Umbilical cord (tissue), 2 donors: Measurements from ENCODE around the gene EEF2. TPM values are rescaled to one million over a fixed set of nuclear protein-coding genes. Genes with fewer than 3 reads are reported as not detected.

ENCODE experiments used
- DNase-seq: peaks from one replicate; pipeline ENCODE4 v3.0.0-alpha.2; 2015; ENCODE audit warnings: low spot score
- total RNA-seq: library from RNA; depleted of rRNA; stranded (reverse); fragments of >200 nt; gene quantifications from one replicate; pipeline ENCODE4 v1.2.3, GENCODE V29; 2014; ENCODE audit warnings: low replicate concordance; ENCODE audit not compliant: insufficient read depth

Gene EEF2
- total RNA-seq, 1 donor from 2014 or later, result 2,474 TPM

DNA sequence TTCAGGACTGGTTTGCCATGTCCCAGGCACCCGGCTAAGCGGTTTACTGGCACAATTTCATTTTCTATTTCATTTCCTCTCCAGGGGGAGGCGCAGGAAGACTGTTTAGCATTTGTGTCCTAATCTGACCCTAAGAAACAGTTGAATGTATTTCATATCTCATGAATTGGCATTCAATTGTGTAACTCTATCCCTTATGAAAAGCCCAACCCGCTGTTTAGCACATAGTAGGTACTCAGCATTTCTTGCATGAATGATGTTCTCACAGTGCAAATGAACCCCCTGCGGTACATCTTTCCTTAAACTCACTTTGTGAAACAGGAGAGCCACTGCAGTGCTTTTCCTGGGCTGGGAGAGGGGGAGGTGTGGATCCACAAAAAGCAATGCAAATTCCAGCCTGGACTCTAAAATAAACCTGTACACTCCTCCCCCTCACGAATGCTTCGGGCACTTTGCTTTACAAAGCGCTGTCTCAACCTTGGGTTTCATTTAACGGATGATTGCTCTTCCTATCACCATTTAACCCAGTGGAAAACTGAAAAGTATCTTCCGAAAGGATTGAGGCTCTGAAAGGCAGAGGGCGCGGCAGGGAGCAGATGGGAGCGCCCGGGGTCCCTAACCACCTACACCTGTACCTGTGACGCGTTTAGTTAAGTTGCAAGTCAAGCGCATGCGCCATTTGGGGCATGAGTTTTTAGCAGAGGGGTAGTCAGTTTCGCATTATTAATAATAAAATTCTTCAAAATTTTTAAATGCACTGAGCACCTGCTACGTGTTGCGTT lies 1.2 kb upstream of the EEF2 start:
- peak; percentile 85 for DNase-seq

DNA sequence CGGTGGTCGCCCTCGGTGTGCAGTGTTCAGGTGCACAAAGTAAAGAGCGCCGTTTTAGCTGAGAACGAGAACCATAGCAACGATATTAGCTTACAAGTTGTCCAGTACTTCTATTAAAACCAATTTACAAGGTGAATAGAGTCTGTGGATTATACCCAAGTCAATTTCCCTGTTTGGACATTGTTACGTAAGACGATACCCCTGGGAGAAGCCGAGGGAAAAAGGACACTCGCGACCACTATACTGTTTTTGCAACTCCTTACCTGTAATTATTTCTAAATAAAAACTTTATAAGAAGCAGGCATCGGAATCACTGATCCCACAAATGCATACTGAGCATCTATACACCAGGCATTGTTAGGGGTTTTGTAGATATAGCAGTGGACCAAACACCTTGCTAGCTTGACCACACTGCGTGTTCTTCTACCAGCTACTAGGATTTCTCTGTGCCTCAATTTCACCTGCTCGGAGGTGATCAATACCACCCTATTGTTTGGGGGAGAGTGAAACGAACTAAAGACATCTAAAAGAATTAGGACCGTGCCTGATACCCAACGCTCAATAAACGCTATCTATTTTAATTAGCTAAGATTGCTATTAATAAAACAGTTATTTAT lies 488 bp upstream of the EEF2 start:
- no peak for DNase-seq

- DNase-seq, result no peak
These were observed 717 bp downstream of the EEF2 start for GRCh38 chr19:3984584-3984907.

- no peak for DNase-seq
These were observed 1.2 kb downstream of the EEF2 start for GRCh38 chr19:3983936-3984583.

GRCh38 chr19:3983542-3983914 lies 1.7 kb downstream of the EEF2 start:
- DNase-seq, result no peak

DNA sequence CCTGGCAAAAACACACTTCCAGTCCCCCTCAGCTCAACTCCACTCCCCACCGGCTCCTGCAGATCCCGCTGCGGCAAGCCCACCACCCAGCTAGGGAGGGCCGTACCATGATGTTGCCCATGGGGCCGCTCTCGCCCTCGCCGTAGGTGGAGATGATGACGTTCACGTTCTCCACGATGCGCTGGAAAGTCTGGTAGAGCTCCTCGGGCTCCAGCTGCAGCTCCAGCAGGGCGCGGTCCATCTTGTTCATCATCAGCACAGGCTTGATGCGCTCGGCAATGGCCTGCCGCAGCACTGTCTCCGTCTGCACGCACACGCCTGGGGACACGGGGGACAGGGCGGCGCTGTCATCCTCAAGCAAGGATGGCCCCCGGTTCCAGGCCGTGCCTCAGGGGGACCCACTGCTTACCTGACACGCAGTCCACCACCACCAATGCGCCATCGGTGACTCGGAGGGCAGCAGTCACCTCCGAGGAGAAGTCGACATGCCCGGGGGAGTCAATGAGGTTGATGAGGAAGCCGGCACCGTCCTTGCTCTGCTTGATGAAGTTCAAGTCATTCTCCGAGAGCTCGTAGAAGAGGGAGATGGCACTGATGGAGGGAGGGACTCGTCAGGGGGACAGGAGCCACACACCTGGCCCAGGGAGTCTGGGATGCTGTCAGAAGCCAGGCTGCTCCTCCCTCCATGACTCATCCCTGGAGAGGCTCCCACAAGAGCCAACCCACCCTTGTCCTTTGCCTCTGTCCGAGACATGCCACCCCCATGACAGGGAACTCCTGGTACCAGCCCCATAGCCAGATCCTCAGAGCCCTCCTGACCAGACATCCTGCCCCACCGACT lies 2.3 kb downstream of the EEF2 start:
- no peak for DNase-seq

DNA sequence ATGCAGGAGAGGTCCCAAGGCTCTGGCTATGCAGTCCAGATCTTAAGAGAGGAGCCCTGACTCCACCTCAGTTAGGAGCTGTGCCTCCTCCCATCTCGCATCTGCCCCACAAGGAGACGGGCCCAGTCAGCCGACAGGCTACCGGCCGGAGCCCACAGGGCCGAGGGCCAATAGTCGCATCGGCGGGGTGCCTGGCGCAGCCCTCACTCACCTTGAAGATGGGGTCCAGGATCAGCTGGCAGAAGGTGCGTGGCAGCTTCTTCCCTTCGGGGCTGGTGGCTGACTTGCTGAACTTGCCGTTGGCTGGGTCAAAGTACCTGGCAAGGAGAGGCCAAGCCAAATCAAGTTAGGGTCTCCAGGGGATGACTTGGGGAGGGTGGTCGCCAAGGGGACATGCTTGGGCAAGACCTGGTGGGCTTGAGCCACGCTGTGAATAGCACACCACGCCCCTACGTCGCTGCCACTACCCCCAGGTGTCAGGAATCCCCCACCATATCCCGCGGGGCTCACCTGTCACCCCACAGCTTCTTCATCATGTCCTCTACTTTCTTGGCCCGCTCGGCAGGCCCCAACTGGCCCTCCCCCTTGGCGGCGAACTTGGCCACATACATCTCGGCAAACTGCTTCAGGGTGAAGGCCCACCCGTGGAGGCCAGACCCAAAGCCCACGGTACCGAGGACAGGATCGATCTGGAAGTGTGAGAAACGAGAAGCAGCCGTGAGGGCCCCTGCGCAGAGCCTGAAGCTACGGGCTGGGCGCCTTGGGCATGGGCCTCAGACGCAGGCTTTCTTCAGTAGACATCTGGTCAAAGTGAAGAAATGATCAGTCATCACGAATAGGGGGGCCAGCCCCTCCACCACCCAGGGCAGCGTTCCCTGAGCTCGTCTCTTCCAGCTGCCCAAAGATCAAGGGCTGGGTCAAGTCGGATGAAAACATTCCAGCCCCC lies 3.3 kb downstream of the EEF2 start:
- no peak for DNase-seq

- no peak for DNase-seq
These were observed 3.9 kb downstream of the EEF2 start for GRCh38 chr19:3981373-3981735.

GRCh38 chr19:3980353-3981251 lies 4.7 kb downstream of the EEF2 start:
- no peak for DNase-seq

GRCh38 chr19:3979674-3980352 lies 5.5 kb downstream of the EEF2 start:
- DNase-seq, result no peak

- no peak for DNase-seq
These were observed 6.0 kb downstream of the EEF2 start for GRCh38 chr19:3979289-3979673.

DNA sequence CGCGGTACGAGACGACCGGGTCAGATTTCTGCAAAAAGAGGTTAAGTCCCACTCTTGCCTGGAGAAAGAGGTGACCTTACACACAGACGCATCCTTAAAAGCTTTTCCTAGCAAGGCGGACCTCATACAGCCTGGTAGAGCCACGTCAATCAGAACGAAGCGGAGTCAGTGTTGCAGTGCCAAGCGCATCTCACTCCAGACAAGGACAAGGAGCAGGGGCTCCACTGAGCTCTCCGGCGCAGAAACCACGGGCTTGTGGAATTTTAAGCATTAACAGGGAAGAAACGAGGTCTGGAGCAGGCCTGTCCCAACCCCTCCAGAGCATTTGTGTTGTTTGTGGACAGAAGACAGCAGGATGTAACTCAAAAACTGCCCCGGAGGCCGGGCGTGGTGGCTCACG lies 7.1 kb downstream of the EEF2 start:
- no peak for DNase-seq

DNA sequence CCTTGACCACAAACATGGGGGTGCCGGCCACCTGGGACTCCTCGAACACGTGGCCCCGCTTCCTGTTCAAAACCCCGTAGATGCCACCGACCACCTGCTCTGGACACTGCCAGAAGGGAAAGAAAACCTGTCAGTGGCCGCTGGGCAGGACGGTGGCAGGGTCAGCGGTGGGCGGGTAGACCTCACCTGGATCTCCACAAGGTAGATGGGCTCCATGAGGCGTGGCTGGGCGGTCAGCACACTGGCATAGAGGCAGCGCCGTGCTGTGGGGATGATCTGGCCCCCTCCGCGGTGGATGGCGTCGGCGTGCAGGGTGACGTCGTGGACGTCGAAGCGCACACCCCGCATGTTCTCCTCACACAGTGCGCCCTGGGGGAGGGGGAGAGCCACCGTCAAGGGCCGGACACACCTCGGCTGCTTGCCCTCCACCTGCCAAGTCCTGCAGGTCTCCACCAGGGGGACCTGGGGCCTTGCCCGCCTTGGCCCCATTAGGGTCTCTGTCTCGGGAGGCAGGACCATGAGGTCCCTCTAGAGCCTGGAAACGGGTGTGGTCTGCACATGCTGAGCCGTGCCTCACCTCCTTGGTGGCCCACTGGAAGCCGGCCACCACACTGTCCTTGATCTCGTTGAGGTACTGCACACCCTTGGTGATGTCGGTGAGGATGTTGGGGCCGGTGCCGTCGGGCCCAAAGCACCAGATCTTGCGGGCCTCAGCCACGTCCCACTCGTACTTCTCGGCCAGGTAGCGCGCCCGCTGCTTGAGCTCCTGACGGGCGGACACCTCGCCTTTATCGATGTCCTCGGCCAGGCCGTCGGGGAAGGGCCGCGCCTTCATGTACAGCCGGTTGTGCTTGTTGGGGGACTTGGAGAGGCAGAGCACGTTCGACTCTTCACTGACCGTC lies 7.8 kb downstream of the EEF2 start:
- no peak for DNase-seq

DNA sequence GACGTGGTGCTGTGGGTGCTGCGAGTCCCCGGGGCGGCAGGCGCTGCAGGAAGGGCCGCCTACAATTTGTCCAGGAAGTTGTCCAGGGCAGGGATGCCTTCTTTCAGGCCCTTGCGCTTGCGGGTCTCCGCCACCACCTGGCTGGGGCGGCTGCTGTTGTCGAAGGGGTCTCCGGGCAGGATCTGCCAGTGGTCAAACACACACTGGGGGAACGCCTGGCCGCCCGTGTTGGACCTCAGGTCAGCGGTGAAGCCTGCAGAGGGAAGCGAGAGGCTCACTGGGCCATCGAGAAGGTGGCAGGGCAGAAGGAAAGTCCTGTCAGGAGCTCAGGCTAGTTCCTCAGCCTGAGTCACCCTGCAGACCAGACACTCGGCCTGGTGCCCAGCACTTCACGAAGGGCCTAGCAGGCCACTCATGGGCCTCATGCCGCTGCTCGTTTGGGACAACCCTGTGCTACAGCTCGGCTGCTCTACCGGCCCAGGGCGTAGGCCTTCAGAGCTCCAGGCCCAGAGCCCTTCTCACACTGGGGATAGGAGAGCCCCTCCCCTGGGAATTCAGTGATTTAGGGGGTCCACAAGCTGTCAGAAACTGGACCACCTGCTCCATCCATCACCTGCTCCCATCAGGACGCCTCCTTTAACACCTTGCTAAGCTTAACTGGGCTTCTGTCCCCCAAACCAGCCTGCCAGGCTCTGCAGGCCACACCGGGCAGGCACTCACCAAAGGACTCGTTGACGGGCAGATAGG lies 8.6 kb downstream of the EEF2 start:
- no peak for DNase-seq

GRCh38 chr19:3975637-3976087 lies 9.6 kb downstream of the EEF2 start:
- no peak for DNase-seq

- DNase-seq, result no peak
These were observed 10.1 kb downstream of the EEF2 start for GRCh38 chr19:3975144-3975543.

GRCh38 chr19:3970808-3971598 lies 14.3 kb downstream of the EEF2 start, which contains the start of gene DAPK3:
TSS of gene DAPK3 (minus strand) at chr19:3971099. CDS start at chr19:3969735, 1,364 bp downstream.
- peak; percentile 99 for DNase-seq
